ENCODE measurements around the gene GLRX3. TPM values are rescaled to one million over a fixed set of nuclear protein-coding genes. Genes with fewer than 3 reads are reported as not detected.

The GLRX3 gene
- total and polyA plus RNA-seq, 7 donors: 40.5 to 93.1 (median 53.5) TPM

GRCh38 chr10:130226012-130226411 is 89.8 kb downstream of the GLRX3 start:
- DNase-seq: peak; percentile 24
- Histone ChIP-seq H3K4me1 (no peaks in the 10 kb centered on the region), H3K36me3 (no peaks in the 10 kb centered on the region), H3K27ac (no peak overlapping the region), H3K27me3 (no peaks in the 10 kb centered on the region), H3K4me3 (no peak overlapping the region), H3K9me3 (peaks cover 4 to 8% (median 6%) of the 10 kb centered on the region in 4 donors)
- TF ChIP-seq POLR2A (IDR thresholded peaks at IDR 0.05) (no peak), POLR2AphosphoS5 (IDR thresholded peaks at IDR 0.05) (no peak), EP300 (IDR thresholded peaks at IDR 0.05) (no peak), CTCF (IDR thresholded peaks at IDR 0.05) (no peak)
- 89 to 90% methylated on average over 3 of the region's 3 CpGs for WGBS, 2 donors
- intact Hi-C loops (cut with DNase I): no loop called here

- no peaks in the 10 kb centered on the region for H3K27me3 ChIP-seq
- peak; percentile 12 for DNase-seq
- H3K27ac ChIP-seq: no peak overlapping the region
- H3K36me3 ChIP-seq: no peaks in the 10 kb centered on the region
- intact Hi-C loops (cut with DNase I): no loop called here
- H3K4me1 ChIP-seq: no peaks in the 10 kb centered on the region
- H3K4me3 ChIP-seq: no peak overlapping the region
- peaks cover 4 to 8% (median 6%) of the 10 kb centered on the region in 4 donors for H3K9me3 ChIP-seq
- 73 to 83% methylated on average over 2 of the region's 2 CpGs for WGBS, 2 donors
- TF ChIP-seq POLR2A (IDR thresholded peaks at IDR 0.05) (no peak), CTCF (IDR thresholded peaks at IDR 0.05) (no peak), EP300 (IDR thresholded peaks at IDR 0.05) (no peak), POLR2AphosphoS5 (IDR thresholded peaks at IDR 0.05) (no peak)
Observed at GRCh38 chr10:130227883-130228282, 91.7 kb downstream of the GLRX3 start.

Other genes with a start within 250 kb of the GLRX3 start
- 1 to 10 TPM; 4.3 to 8.9 (median 5.8) TPM for gene EBF3, start 172.1 kb upstream of the GLRX3 start, total RNA-seq
- gene EBF3, start 172.1 kb upstream of the GLRX3 start, polyA plus RNA-seq: 1 to 10 TPM in 2 of 3 donors, not detected in 1; 1.2 to 1.3 TPM
- 1 to 10 TPM; 1.4 to 8.7 (median 4.7) TPM for gene C10orf143, start 25.6 kb upstream of the GLRX3 start, total RNA-seq
- 1 to 10 TPM; 4.2 to 9.6 (median 7.4) TPM for gene C10orf143, start 25.6 kb upstream of the GLRX3 start, polyA plus RNA-seq

Data from sigmoid colon (tissue), 7 donors.